Activated CD8-positive, alpha-beta T cell treated with anti-CD3 and anti-CD28 coated beads for 36 hours (primary cell): Measurements from ENCODE around the gene SOBP. TPM values are rescaled to one million over a fixed set of nuclear protein-coding genes. Genes with fewer than 3 reads are reported as not detected.

Experiments
- ATAC-seq: fragments of 200-7000 bp; cut with Tn5 transposase; one replicate; pipeline ENCODE4 v1.10.0; 2021; ENCODE audit warnings: mild to moderate bottlenecking, moderate library complexity
- CTCF ChIA-PET: fragments of 350-600 bp; sonication (Branson Sonifier 250); formaldehyde crosslinking; loops from one replicate; lab custom pipeline; 2021; ENCODE audit warnings: antibody characterized with exemption; lab: Charles Lee
- POLR2A ChIA-PET: fragments of 350-600 bp; sonication (Branson Sonifier 250); formaldehyde crosslinking; loops from one replicate; lab custom pipeline; 2021; ENCODE audit warnings: antibody characterized with exemption; lab: Charles Lee
- DNase-seq: peaks from one replicate; pipeline ENCODE4 v3.0.0-alpha.2; 2020
- H3K27ac Mint-ChIP-seq: one replicate; pipeline ENCODE4 v1.8.0; 2021; ENCODE audit warnings: mild to moderate bottlenecking, mixed read lengths
- H3K27me3 Mint-ChIP-seq: one replicate; pipeline ENCODE4 v1.8.0; 2021; ENCODE audit warnings: mixed read lengths
- H3K36me3 Mint-ChIP-seq: one replicate; pipeline ENCODE4 v1.8.0; 2021; ENCODE audit warnings: low read depth, mixed read lengths
- H3K4me1 Mint-ChIP-seq: one replicate; pipeline ENCODE4 v1.8.0; 2021; ENCODE audit warnings: low read depth, mixed read lengths
- H3K4me3 Mint-ChIP-seq: one replicate; pipeline ENCODE4 v1.8.0; 2021; ENCODE audit warnings: mild to moderate bottlenecking, moderate library complexity, mixed read lengths
- H3K9me3 Mint-ChIP-seq: one replicate; pipeline ENCODE4 v1.8.0; 2021; ENCODE audit warnings: mixed read lengths
- intact Hi-C: fragments of 100-400 bp; cut with micrococcal nuclease; formaldehyde crosslinking; loops from one replicate; pipeline ENCODE4 v1.10.0; 2022
- total RNA-seq, 2 experiments: library from RNA; stranded (reverse); gene quantifications; one replicate each; pipeline ENCODE4 v1.2.3, GENCODE V29; 2021
- TF ChIP-seq, protein P1 (sequence below): fragments of 200-600 bp; IDR thresholded peaks from one replicate; pipeline ENCODE4 v1.8.0; 2022; ENCODE audit warnings: antibody characterized with exemption, mild to moderate bottlenecking

The SOBP gene
- total RNA-seq, 2 experiments from 2014 or later: 0.77 to 1.1 TPM

DNA sequence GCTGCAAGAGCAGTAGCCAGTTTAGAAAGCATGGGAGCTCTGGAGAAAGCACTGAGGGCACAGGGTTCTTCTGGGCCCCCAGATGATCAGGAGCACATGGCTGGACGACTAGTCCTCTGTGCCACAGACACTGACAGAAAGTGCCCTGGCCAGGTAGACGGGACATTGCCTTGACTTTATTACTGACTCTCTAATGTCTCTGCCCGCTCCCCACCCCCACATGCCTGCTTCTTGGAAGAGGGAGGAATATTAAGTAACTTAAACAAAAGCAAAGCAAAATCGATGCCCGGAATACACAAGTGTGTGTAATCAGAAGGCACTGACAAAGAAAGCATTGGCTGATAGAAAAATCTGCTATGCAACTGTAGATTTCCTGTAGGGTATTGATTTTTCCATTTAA lies 99.3 kb downstream of the SOBP start:
- no peaks in the 10 kb centered on the region for H3K4me1 Mint-ChIP-seq
- no peak for ATAC-seq
- no peak for DNase-seq
- H3K9me3 Mint-ChIP-seq: no peaks in the 10 kb centered on the region
- H3K27me3 Mint-ChIP-seq: peaks cover 3% of the 10 kb centered on the region
- TF ChIP-seq, protein P1, sequence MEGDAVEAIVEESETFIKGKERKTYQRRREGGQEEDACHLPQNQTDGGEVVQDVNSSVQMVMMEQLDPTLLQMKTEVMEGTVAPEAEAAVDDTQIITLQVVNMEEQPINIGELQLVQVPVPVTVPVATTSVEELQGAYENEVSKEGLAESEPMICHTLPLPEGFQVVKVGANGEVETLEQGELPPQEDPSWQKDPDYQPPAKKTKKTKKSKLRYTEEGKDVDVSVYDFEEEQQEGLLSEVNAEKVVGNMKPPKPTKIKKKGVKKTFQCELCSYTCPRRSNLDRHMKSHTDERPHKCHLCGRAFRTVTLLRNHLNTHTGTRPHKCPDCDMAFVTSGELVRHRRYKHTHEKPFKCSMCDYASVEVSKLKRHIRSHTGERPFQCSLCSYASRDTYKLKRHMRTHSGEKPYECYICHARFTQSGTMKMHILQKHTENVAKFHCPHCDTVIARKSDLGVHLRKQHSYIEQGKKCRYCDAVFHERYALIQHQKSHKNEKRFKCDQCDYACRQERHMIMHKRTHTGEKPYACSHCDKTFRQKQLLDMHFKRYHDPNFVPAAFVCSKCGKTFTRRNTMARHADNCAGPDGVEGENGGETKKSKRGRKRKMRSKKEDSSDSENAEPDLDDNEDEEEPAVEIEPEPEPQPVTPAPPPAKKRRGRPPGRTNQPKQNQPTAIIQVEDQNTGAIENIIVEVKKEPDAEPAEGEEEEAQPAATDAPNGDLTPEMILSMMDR: no peak
- H3K4me3 Mint-ChIP-seq: no peak overlapping the region
- no peak overlapping the region for H3K27ac Mint-ChIP-seq
- no peaks in the 10 kb centered on the region for H3K36me3 Mint-ChIP-seq
- CTCF ChIA-PET: no interaction called here
- POLR2A ChIA-PET: no interaction called here
- intact Hi-C loops: no loop called here

DNA sequence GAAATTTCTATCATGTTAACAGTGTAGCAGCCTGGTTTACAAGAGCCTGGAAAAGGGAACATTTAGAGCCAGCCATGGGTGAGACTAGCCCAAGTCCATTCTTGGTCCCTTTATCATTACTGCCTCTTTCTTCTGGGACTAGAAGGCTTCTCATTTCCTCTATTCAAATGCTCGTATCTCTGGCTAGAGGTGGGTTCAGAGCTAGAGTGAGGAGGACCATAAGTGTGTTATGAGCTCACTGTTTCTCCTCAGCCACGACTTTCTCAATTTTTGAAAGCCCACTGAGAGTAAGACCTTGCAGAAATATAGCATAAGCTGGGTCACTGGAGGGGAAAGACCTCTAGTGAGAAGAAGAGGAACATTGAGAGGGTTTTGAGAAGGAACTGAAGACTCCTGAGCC lies 100.0 kb downstream of the SOBP start:
- Mint-ChIP-seq H3K27me3 (peaks cover 3% of the 10 kb centered on the region), H3K4me3 (no peak overlapping the region)

DNA sequence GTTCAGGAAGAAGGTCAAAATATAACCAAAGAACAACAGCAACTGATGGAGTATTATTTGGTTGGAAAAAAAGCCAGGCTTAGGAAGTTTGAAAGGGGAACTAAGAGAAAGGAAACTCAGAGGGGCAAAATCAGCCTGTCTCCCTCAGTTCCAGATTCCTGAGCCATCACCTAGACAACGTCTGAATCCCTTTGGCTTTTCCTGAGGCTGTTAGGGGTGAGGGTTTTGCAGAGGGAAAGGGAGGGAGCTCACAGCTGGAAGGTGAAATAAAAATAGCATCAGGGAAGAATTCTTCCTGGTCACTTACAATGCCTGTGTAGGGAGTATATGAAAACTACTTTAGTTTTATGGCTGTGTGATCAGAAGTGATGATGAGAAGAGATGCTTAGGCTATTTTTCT lies 100.5 kb downstream of the SOBP start:
- ChIA-PET CTCF (no interaction called here), POLR2A (no interaction called here)
- Mint-ChIP-seq H3K4me1 (no peaks in the 10 kb centered on the region), H3K27me3 (peaks cover 3% of the 10 kb centered on the region), H3K27ac (no peak overlapping the region), H3K9me3 (no peaks in the 10 kb centered on the region), H3K4me3 (no peak overlapping the region), H3K36me3 (no peaks in the 10 kb centered on the region)
- no peak for DNase-seq
- intact Hi-C loops: no loop called here
- no peak for ATAC-seq
- TF ChIP-seq, protein P1: no peak

More for the DNA sequence above, 100.0 kb downstream of the SOBP start:
- intact Hi-C loops: no loop called here
- Mint-ChIP-seq H3K36me3 (no peaks in the 10 kb centered on the region), H3K9me3 (no peaks in the 10 kb centered on the region), H3K4me1 (no peaks in the 10 kb centered on the region), H3K27ac (no peak overlapping the region)
- DNase-seq (no peak), ATAC-seq (no peak)
- CTCF ChIA-PET: no interaction called here
- TF ChIP-seq, protein P1: no peak
- POLR2A ChIA-PET: no interaction called here

DNA sequence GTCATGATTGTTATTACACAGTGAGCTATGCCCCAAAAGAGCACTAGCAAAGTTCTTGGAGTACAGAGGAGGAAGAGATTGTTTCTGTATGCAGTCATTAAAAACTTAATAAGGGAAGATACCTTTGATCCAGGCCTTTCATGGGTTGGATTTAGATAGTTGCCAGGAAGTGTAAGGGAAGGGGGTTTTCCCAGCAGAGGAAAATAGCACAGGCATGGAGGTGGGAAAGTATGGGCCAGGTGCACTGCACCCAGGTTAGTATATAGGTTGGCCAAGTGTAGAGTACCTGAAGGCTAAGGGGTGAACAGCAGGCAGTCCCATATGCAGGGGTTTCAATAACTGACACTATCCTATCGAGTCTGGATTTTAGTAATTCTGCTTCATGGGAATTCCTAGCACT lies 101.4 kb downstream of the SOBP start:
- ATAC-seq (no peak), DNase-seq (no peak)
- Mint-ChIP-seq H3K36me3 (no peaks in the 10 kb centered on the region), H3K27me3 (peaks cover 3% of the 10 kb centered on the region), H3K9me3 (no peaks in the 10 kb centered on the region), H3K27ac (no peak overlapping the region), H3K4me1 (no peaks in the 10 kb centered on the region), H3K4me3 (no peak overlapping the region)
- intact Hi-C loops: no loop called here
- ChIA-PET CTCF (interaction anchor here (0.6 kb wide), 1 partner anchor 1075 kb away, joined by 3 read pairs; no protein-coding TSS in a partner anchor), POLR2A (no interaction called here)
- TF ChIP-seq, protein P1: no peak

DNA sequence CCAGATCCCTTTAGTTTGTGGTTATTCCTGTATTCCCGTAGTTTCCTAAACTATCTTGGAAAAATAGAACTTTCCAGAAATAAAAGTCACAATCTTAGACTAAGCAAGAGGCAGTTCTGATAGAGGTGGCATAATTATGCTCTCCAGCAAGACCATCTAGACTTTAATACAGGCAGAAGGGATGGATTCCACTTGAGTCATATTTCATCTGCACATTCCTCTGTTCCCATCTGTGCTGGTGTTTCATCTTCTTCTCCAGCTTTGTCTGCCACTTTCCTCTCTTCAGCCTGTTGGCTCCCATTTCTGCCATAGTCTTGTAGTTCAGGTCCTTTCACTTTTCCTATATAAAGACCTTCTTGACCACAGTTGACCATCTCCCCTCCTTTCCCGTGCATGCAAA lies 102.9 kb downstream of the SOBP start:
- no peak for ATAC-seq
- no peaks in the 10 kb centered on the region for H3K9me3 Mint-ChIP-seq
- TF ChIP-seq, protein P1: no peak
- no peak for DNase-seq
- CTCF ChIA-PET: no interaction called here
- no peaks in the 10 kb centered on the region for H3K36me3 Mint-ChIP-seq
- no peaks in the 10 kb centered on the region for H3K4me1 Mint-ChIP-seq
- POLR2A ChIA-PET: no interaction called here
- intact Hi-C loops: no loop called here
- H3K4me3 Mint-ChIP-seq: no peak overlapping the region
- H3K27me3 Mint-ChIP-seq: peaks cover 3% of the 10 kb centered on the region
- H3K27ac Mint-ChIP-seq: no peak overlapping the region
